Ramos (cell line): ENCODE measurements around the gene FAM110A.
"Not testable (repeated sequence)": the region's sequence is repeated elsewhere in the genome, so short reads cannot be mapped to it uniquely, and the experiment has no call there.

Experiments
- in situ Hi-C: fragments of 300-500 bp; cut with MboI; formaldehyde crosslinking; loops from one replicate; pipeline ENCODE4 v1.14.3; 2022; ENCODE audit warnings: low sequenced_read_pairs; ENCODE audit not compliant: unreplicated experiment

FAM110A gene

GRCh38 chr20:822651-823573 is 10.6 kb upstream of the FAM110A start:
- in situ Hi-C loops, result no loop called here

- in situ Hi-C loops, result no loop called here
Observed at GRCh38 chr20:823574-823902, 10.0 kb upstream of the FAM110A start.

GRCh38 chr20:824490-824889 is 9.0 kb upstream of the FAM110A start:
- in situ Hi-C loops, result no loop called here

GRCh38 chr20:824916-825315 is 8.6 kb upstream of the FAM110A start:
- in situ Hi-C loops, result no loop called here

GRCh38 chr20:825710-826421 is 7.6 kb upstream of the FAM110A start:
- in situ Hi-C loops, result no loop called here

GRCh38 chr20:826695-827323 is 6.7 kb upstream of the FAM110A start:
- in situ Hi-C loops, result no loop called here

GRCh38 chr20:827981-828380 is 5.5 kb upstream of the FAM110A start:
- in situ Hi-C loops, result not testable (repeated sequence)

GRCh38 chr20:828987-829386 is 4.5 kb upstream of the FAM110A start:
- in situ Hi-C loops, result no loop called here

GRCh38 chr20:829551-829950 is 4.0 kb upstream of the FAM110A start:
- in situ Hi-C loops, result no loop called here

- in situ Hi-C loops, result no loop called here
Observed at GRCh38 chr20:830011-830521, 3.4 kb upstream of the FAM110A start.

- in situ Hi-C loops, result no loop called here
Observed at GRCh38 chr20:831251-831650, 2.3 kb upstream of the FAM110A start.

GRCh38 chr20:831956-832355 is 1.6 kb upstream of the FAM110A start:
- in situ Hi-C loops, result no loop called here

- in situ Hi-C loops, result no loop called here
Observed at GRCh38 chr20:833121-833449, 430 bp upstream of the FAM110A start.

GRCh38 chr20:834151-834746 is 734 bp downstream of the FAM110A start:
- in situ Hi-C loops, result no loop called here

- in situ Hi-C loops, result no loop called here
Observed at GRCh38 chr20:835608-836045, 2.1 kb downstream of the FAM110A start.

- in situ Hi-C loops, result no loop called here
Observed at GRCh38 chr20:836190-836589, 2.7 kb downstream of the FAM110A start.

GRCh38 chr20:839015-839414 is 5.5 kb downstream of the FAM110A start:
- in situ Hi-C loops, result no loop called here

GRCh38 chr20:839626-840025 is 6.1 kb downstream of the FAM110A start:
- in situ Hi-C loops, result no loop called here

GRCh38 chr20:840503-840857 is 7.0 kb downstream of the FAM110A start:
- in situ Hi-C loops, result no loop called here

- in situ Hi-C loops, result no loop called here
Observed at GRCh38 chr20:840858-841567, 7.5 kb downstream of the FAM110A start.
